GM18858 (cell line): Measurements from ENCODE around the gene ZNF554.
A peak's percentile ranks its signal among the peaks of the same experiment; 100 is the strongest.

ENCODE experiments used
- ATAC-seq: cut with Tn5 transposase; IDR thresholded peaks from one replicate; pipeline ENCODE4 v1.9.1; 2021; ENCODE audit not compliant: unreplicated experiment

Gene ZNF554

GRCh38 chr19:2819540-2820111 lies at the start of gene ZNF554:
Gene ZNF554, plus strand, starts transcription at chr19:2819868. Its CDS starts 204 bp downstream, at chr19:2820072.
- ATAC-seq: peak; percentile 78

GRCh38 chr19:2770055-2771013 lies 49.3 kb upstream of the ZNF554 start:
- ATAC-seq: no peak

GRCh38 chr19:2771786-2772674 lies 47.6 kb upstream of the ZNF554 start:
- ATAC-seq: no peak

- ATAC-seq: no peak
Measured at GRCh38 chr19:2774083-2774679, 45.5 kb upstream of the ZNF554 start.

GRCh38 chr19:2774953-2775555 lies 44.6 kb upstream of the ZNF554 start:
- no peak for ATAC-seq

- no peak for ATAC-seq
Measured at GRCh38 chr19:2775556-2776430, 43.9 kb upstream of the ZNF554 start.

- no peak for ATAC-seq
Measured at GRCh38 chr19:2777952-2778683, 41.5 kb upstream of the ZNF554 start.

GRCh38 chr19:2779121-2779740 lies 40.4 kb upstream of the ZNF554 start:
- no peak for ATAC-seq

- ATAC-seq: no peak
Measured at GRCh38 chr19:2780284-2780683, 39.4 kb upstream of the ZNF554 start.

- ATAC-seq: no peak
Measured at GRCh38 chr19:2782329-2782935, 37.2 kb upstream of the ZNF554 start.

GRCh38 chr19:2782936-2783780 lies 36.5 kb upstream of the ZNF554 start, which contains the start of gene SGTA:
Gene SGTA, minus strand, starts transcription at chr19:2783273. Its CDS starts 14,205 bp downstream, at chr19:2769068.
- ATAC-seq: peak; percentile 61

GRCh38 chr19:2783781-2784145 lies 35.9 kb upstream of the ZNF554 start:
- ATAC-seq: no peak

- ATAC-seq: peak; percentile 52
Measured at GRCh38 chr19:2785244-2785997, 34.2 kb upstream of the ZNF554 start, which contains the start of gene THOP1. Gene THOP1, plus strand, starts transcription at chr19:2785503. Its CDS starts 160 bp downstream, at chr19:2785663.

- no peak for ATAC-seq
Measured at GRCh38 chr19:2787115-2787514, 32.6 kb upstream of the ZNF554 start.

- ATAC-seq: no peak
Measured at GRCh38 chr19:2788237-2788636, 31.4 kb upstream of the ZNF554 start.

GRCh38 chr19:2790194-2790556 lies 29.5 kb upstream of the ZNF554 start:
- ATAC-seq: no peak
